H9 (cell line): ENCODE results near the gene FAM124A. TPM values are rescaled to one million over a fixed set of nuclear protein-coding genes. Genes with fewer than 3 reads are reported as not detected.

Experiments used
- DNase-seq: peaks from one replicate; pipeline ENCODE4 v3.0.0-alpha.2; 2017
- H2AFZ ChIP-seq: one replicate; pipeline ENCODE4 v1.6.1; 2013; ENCODE audit warnings: mild to moderate bottlenecking, low read length, control low read depth, moderate library complexity
- H2AK5ac ChIP-seq: 2 replicates; pipeline ENCODE4 v1.6.1; 2013; ENCODE audit warnings: low read length, control low read depth, mixed read lengths; ENCODE audit not compliant: insufficient read length
- H2BK120ac ChIP-seq: one replicate; pipeline ENCODE4 v1.6.1; 2013; ENCODE audit warnings: low read depth, mild to moderate bottlenecking, low read length, control low read depth, inconsistent platforms; ENCODE audit not compliant: poor library complexity, severe bottlenecking
- H2BK12ac ChIP-seq: 2 replicates; pipeline ENCODE4 v1.6.1; 2013; ENCODE audit warnings: low read length, control low read depth, mixed read lengths, low read depth; ENCODE audit not compliant: insufficient read length
- H2BK15ac ChIP-seq: 2 replicates; pipeline ENCODE4 v1.6.1; 2013; ENCODE audit warnings: low read depth, low read length, control low read depth
- H2BK20ac ChIP-seq: one replicate; pipeline ENCODE4 v1.6.1; 2013; ENCODE audit warnings: low read depth, mild to moderate bottlenecking, low read length, control low read depth, inconsistent platforms; ENCODE audit not compliant: poor library complexity, severe bottlenecking
- H2BK5ac ChIP-seq: 2 replicates; pipeline ENCODE4 v1.6.1; 2013; ENCODE audit warnings: low read length, control low read depth, mixed read lengths; ENCODE audit not compliant: insufficient read length
- H3K14ac ChIP-seq: 2 replicates; pipeline ENCODE4 v1.6.1; 2013; ENCODE audit warnings: low read length, control low read depth; ENCODE audit not compliant: insufficient read depth
- H3K18ac ChIP-seq: 2 replicates; pipeline ENCODE4 v1.6.1; 2013; ENCODE audit warnings: low read depth, mild to moderate bottlenecking, mixed read lengths, low read length, control low read depth; ENCODE audit not compliant: insufficient read length
- H3K23ac ChIP-seq: 2 replicates; pipeline ENCODE4 v1.6.1; 2013; ENCODE audit warnings: low read length, control low read depth, mixed read lengths, low read depth; ENCODE audit not compliant: insufficient read length
- H3K23me2 ChIP-seq: 2 replicates; pipeline ENCODE4 v1.6.1; 2013; ENCODE audit warnings: low read depth, mild to moderate bottlenecking, mixed read lengths, low read length, control low read depth; ENCODE audit not compliant: insufficient read length, poor library complexity, severe bottlenecking
- H3K27ac ChIP-seq: 2 replicates; pipeline ENCODE4 v1.5.1; 2013; ENCODE audit warnings: low read length, control low read depth, mixed read lengths, low read depth; ENCODE audit not compliant: insufficient read length
- H3K27me3 ChIP-seq: 2 replicates; pipeline ENCODE4 v1.6.1; 2013; ENCODE audit warnings: low read length, control low read depth, inconsistent platforms; ENCODE audit not compliant: insufficient read depth
- H3K4ac ChIP-seq: 2 replicates; pipeline ENCODE4 v1.6.1; 2013; ENCODE audit warnings: low read depth, mild to moderate bottlenecking, control low read depth, inconsistent platforms, low read length, moderate library complexity
- H3K4me1 ChIP-seq: 2 replicates; pipeline ENCODE4 v1.6.1; 2013; ENCODE audit warnings: low read length, control low read depth, inconsistent platforms; ENCODE audit not compliant: insufficient read depth
- H3K4me2 ChIP-seq: 2 replicates; pipeline ENCODE4 v1.6.1; 2013; ENCODE audit warnings: low read length, control low read depth, mixed read lengths; ENCODE audit not compliant: insufficient read length, insufficient read depth
- H3K56ac ChIP-seq: 2 replicates; pipeline ENCODE4 v1.6.1; 2013; ENCODE audit warnings: low read depth, mild to moderate bottlenecking, mixed read lengths, low read length, control low read depth; ENCODE audit not compliant: insufficient read length
- H3K79me1 ChIP-seq: 2 replicates; pipeline ENCODE4 v1.6.1; 2013; ENCODE audit warnings: low read depth, mild to moderate bottlenecking, moderate library complexity, low read length, control low read depth, inconsistent platforms; ENCODE audit not compliant: insufficient read depth, poor library complexity, severe bottlenecking
- H3K79me2 ChIP-seq: 2 replicates; pipeline ENCODE4 v1.6.1; 2013; ENCODE audit warnings: low read length, control low read depth, inconsistent platforms; ENCODE audit not compliant: insufficient read depth
- H3K9ac ChIP-seq: 2 replicates; pipeline ENCODE4 v1.6.1; 2013; ENCODE audit warnings: low read length, control low read depth, mixed read lengths; ENCODE audit not compliant: insufficient read length; ENCODE audit errors: extremely low read depth
- H3K9me3 ChIP-seq: one replicate; pipeline ENCODE4 v1.6.1; 2013; ENCODE audit warnings: low read depth, low read length, inconsistent platforms; ENCODE audit not compliant: control insufficient read depth
- H3T11ph ChIP-seq: one replicate; pipeline ENCODE4 v1.6.1; 2013; ENCODE audit warnings: mild to moderate bottlenecking, low read length, control low read depth, inconsistent platforms
- H4K20me1 ChIP-seq: one replicate; pipeline ENCODE4 v1.6.1; 2013; ENCODE audit not compliant: control insufficient read depth, insufficient read length, insufficient read depth
- H4K5ac ChIP-seq: 2 replicates; pipeline ENCODE4 v1.6.1; 2013; ENCODE audit warnings: low read depth, mild to moderate bottlenecking, mixed read lengths, low read length, control low read depth; ENCODE audit not compliant: insufficient read length
- H4K8ac ChIP-seq: replicated peaks from 2 replicates; pipeline ENCODE4 v1.6.1; 2013; ENCODE audit warnings: low read length, control low read depth, mixed read lengths, low read depth; ENCODE audit not compliant: insufficient read length
- H4K91ac ChIP-seq: 2 replicates; pipeline ENCODE4 v1.6.1; 2013; ENCODE audit warnings: low read depth, mild to moderate bottlenecking, moderate library complexity, mixed read lengths, low read length, control low read depth; ENCODE audit not compliant: insufficient read length
- H3K27ac Mint-ChIP-seq, 3 experiments: 2 replicates in 2 of 3; 3 replicates in 1 of 3; pipeline ENCODE4 v1.8.0; 2020 to 2021; ENCODE audit warnings: mixed read lengths in 3 of 3, mild to moderate bottlenecking in 1 of 3, moderate library complexity in 1 of 3
- H3K27me3 Mint-ChIP-seq: 2 replicates; pipeline ENCODE4 v1.8.0; 2021; ENCODE audit warnings: low read depth, mild to moderate bottlenecking, moderate library complexity, mixed read lengths
- H3K36me3 Mint-ChIP-seq, 3 experiments: 2 replicates in 2 of 3; 3 replicates in 1 of 3; pipeline ENCODE4 v1.8.0; 2020 to 2021; ENCODE audit warnings: low read depth in 3 of 3, mixed read lengths in 3 of 3; ENCODE audit not compliant: insufficient read depth in 1 of 3
- H3K4me1 Mint-ChIP-seq, 2 experiments: 2 replicates each; pipeline ENCODE4 v1.8.0; 2020; ENCODE audit warnings: mixed read lengths in 2 of 2
- H3K4me3 Mint-ChIP-seq, 2 experiments: 2 replicates in 1 of 2; 3 replicates in 1 of 2; pipeline ENCODE4 v1.8.0; 2020 to 2021; ENCODE audit warnings: mild to moderate bottlenecking in 2 of 2, mixed read lengths in 2 of 2, moderate library complexity in 1 of 2
- H3K9me3 Mint-ChIP-seq, 2 experiments: 2 replicates in 1 of 2; 3 replicates in 1 of 2; pipeline ENCODE4 v1.8.0; 2020; ENCODE audit warnings: mild to moderate bottlenecking in 2 of 2, mixed read lengths in 2 of 2, moderate library complexity in 1 of 2
- WGBS: extraction: QIAGEN DNeasy Blood & Tissue Kit; methylation state at CpG from one replicate; pipeline ENCODE4 v1.1.7; 2013; ENCODE audit warnings: missing lambda C conversion rate, low lambda C conversion rate, mixed read lengths; ENCODE audit not compliant: insufficient read length; ENCODE audit errors: extremely low coverage; 5-methylcytosine and 5-hydroxymethylcytosine counted together
- total RNA-seq: library from RNA; stranded (reverse); gene quantifications from 2 replicates; pipeline ENCODE4 v1.2.1, GENCODE V29; 2021
- TF ChIP-seq, protein P1 (sequence below): fragments of 200-600 bp; sonication (generic); conservative IDR thresholded peaks from 3 replicates; pipeline ENCODE4 v1.8.0; 2021; ENCODE audit warnings: antibody characterized with exemption, mild to moderate bottlenecking

Gene FAM124A
- total RNA-seq, 1 experiment from 2014 or later, result 41.9 TPM

DNA sequence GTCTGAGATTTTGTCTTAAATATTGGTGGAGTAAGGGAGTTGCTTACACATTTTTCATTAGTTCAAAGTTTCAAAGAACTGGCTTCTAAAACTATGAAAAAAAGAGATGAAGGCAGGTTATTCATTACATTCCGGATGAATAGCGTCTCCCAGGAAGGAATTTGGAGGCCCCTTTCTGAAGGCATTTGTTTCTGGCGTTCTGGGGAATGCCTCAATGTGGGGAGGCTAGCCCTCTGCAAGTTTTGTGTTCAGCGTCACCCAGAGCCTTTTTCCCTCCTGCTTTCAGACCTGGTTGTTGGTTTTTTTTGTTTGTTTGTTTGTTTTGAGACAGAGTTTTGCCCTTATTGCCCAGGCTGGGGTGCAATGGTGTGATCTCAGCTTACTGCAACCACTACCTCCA, 21.0 kb downstream of the FAM124A start:
- Histone ChIP-seq H3K79me2 (peaks cover 6% of the 10 kb centered on the region; the same call in 1 of the 2 replicates), H4K5ac (no peak overlapping the region), H2BK5ac (no peak overlapping the region), H3K4ac (no peak overlapping the region), H4K91ac (no peak overlapping the region), H2AK5ac (no peak overlapping the region), H2BK120ac (no peak overlapping the region), H2BK12ac (no peak overlapping the region), H3K14ac (no peak overlapping the region), H3K27me3 (no peaks in the 10 kb centered on the region), H2BK15ac (no peak overlapping the region), H2BK20ac (no peak overlapping the region), H3K56ac (no peak overlapping the region), H3K23ac (no peak overlapping the region), H3T11ph (no peak overlapping the region), H4K8ac (no peak overlapping the region), H3K9me3 (no peaks in the 10 kb centered on the region), H2AFZ (no peak overlapping the region), H3K4me1 (peaks cover 35% of the 10 kb centered on the region; the same call in 1 of the 2 replicates), H3K23me2 (no peaks in the 10 kb centered on the region), H3K9ac (no peak overlapping the region), H3K79me1 (no peaks in the 10 kb centered on the region), H4K20me1 (peaks cover 1% of the 10 kb centered on the region), H3K27ac (peak overlapping the region; percentile 52), H3K4me2 (peak overlapping the region; percentile 28), H3K18ac (no peak overlapping the region)
- Mint-ChIP-seq H3K4me1 (peaks cover 60 to 81% of the 10 kb centered on the region in 2 experiments), H3K27me3 (no peaks in the 10 kb centered on the region), H3K36me3 (peaks cover 21 to 28% (median 24%) of the 10 kb centered on the region in 3 experiments; a peak in 6 of 7 replicates), H3K27ac (peak overlapping the region; percentile 96 to 98 (median 98)), H3K9me3 (no peaks in the 10 kb centered on the region), H3K4me3 (peak overlapping the region in 1 of 2 experiments; percentile 69; a peak in 4 of 5 replicates)
- no CpG with 5 or more reads among the region's 4 CpGs for WGBS
- TF ChIP-seq, protein P1, sequence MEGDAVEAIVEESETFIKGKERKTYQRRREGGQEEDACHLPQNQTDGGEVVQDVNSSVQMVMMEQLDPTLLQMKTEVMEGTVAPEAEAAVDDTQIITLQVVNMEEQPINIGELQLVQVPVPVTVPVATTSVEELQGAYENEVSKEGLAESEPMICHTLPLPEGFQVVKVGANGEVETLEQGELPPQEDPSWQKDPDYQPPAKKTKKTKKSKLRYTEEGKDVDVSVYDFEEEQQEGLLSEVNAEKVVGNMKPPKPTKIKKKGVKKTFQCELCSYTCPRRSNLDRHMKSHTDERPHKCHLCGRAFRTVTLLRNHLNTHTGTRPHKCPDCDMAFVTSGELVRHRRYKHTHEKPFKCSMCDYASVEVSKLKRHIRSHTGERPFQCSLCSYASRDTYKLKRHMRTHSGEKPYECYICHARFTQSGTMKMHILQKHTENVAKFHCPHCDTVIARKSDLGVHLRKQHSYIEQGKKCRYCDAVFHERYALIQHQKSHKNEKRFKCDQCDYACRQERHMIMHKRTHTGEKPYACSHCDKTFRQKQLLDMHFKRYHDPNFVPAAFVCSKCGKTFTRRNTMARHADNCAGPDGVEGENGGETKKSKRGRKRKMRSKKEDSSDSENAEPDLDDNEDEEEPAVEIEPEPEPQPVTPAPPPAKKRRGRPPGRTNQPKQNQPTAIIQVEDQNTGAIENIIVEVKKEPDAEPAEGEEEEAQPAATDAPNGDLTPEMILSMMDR, result no peak
- DNase-seq, result no peak
